Naive thymus-derived CD4-positive, alpha-beta T cell (primary cell): Measurements from ENCODE around the gene TOP3B. TPM values are rescaled to one million over a fixed set of nuclear protein-coding genes. Genes with fewer than 3 reads are reported as not detected.

ENCODE experiments used
- ATAC-seq: fragments of 150-1000 bp; cut with Tn5 transposase; 2 replicates; pipeline ENCODE4 v1.10.0; 2021; ENCODE audit warnings: mild to moderate bottlenecking, moderate library complexity
- CTCF ChIA-PET: fragments of 350-600 bp; sonication (Branson Sonifier 250); formaldehyde crosslinking; loops from one replicate; lab custom pipeline; 2021; ENCODE audit warnings: antibody characterized with exemption; lab: Charles Lee
- POLR2A ChIA-PET: fragments of 350-600 bp; sonication (Branson Sonifier 250); formaldehyde crosslinking; loops from one replicate; lab custom pipeline; 2021; ENCODE audit warnings: antibody characterized with exemption, inconsistent platforms; lab: Charles Lee
- DNase-seq, 9 donors: peaks; one replicate each; pipeline versions ENCODE4 v3.0.0 to v3.0.0-alpha.2; 2020 to 2022; ENCODE audit warnings: mixed read lengths in 1 of 9
- H3K27ac ChIP-seq: one replicate; pipeline ENCODE4 v1.7.0; 2013; ENCODE audit warnings: mild to moderate bottlenecking, low read depth, low read length, moderate library complexity
- H3K27me3 ChIP-seq, 2 donors: one replicate each; pipeline ENCODE4 v1.7.0; 2013; ENCODE audit warnings: low read length in 2 of 2, mild to moderate bottlenecking in 2 of 2, moderate library complexity in 2 of 2; ENCODE audit not compliant: control insufficient read depth in 2 of 2, insufficient read depth in 2 of 2
- H3K36me3 ChIP-seq, 3 experiments: 1 replicate in 2 of 3; 2 replicates in 1 of 3; pipeline ENCODE4 v1.7.0; 2013; ENCODE audit warnings: low read length in 3 of 3, mild to moderate bottlenecking in 3 of 3, moderate library complexity in 1 of 3; ENCODE audit not compliant: insufficient read depth in 3 of 3, control insufficient read depth in 2 of 3
- H3K4me1 ChIP-seq, 2 donors: one replicate each; pipeline ENCODE4 v1.7.0; 2013; ENCODE audit warnings: low read length in 2 of 2, mild to moderate bottlenecking in 2 of 2, moderate library complexity in 1 of 2; ENCODE audit not compliant: control insufficient read depth in 2 of 2, insufficient read depth in 2 of 2
- H3K4me3 ChIP-seq: 2 replicates; pipeline ENCODE4 v1.7.0; 2013; ENCODE audit warnings: mild to moderate bottlenecking, low read length
- H3K9me3 ChIP-seq, 3 experiments: 1 replicate in 2 of 3; 2 replicates in 1 of 3; pipeline ENCODE4 v1.7.0; 2013; ENCODE audit warnings: low read length in 3 of 3; ENCODE audit not compliant: control insufficient read depth in 2 of 3
- H3K27ac Mint-ChIP-seq, 9 donors: one replicate each; pipeline ENCODE4 v1.8.0; 2020 to 2022; ENCODE audit warnings: mixed read lengths in 9 of 9, mild to moderate bottlenecking in 8 of 9, moderate library complexity in 5 of 9, inconsistent platforms in 2 of 9
- H3K27me3 Mint-ChIP-seq, 5 donors: one replicate each; pipeline ENCODE4 v1.8.0; 2021 to 2022; ENCODE audit warnings: mixed read lengths in 5 of 5, mild to moderate bottlenecking in 1 of 5
- H3K36me3 Mint-ChIP-seq, 5 donors: one replicate each; pipeline ENCODE4 v1.8.0; 2020 to 2022; ENCODE audit warnings: mixed read lengths in 5 of 5, mild to moderate bottlenecking in 3 of 5, inconsistent platforms in 1 of 5
- H3K4me1 Mint-ChIP-seq, 7 donors: one replicate each; pipeline ENCODE4 v1.8.0; 2020 to 2022; ENCODE audit warnings: mixed read lengths in 7 of 7, mild to moderate bottlenecking in 3 of 7, inconsistent platforms in 1 of 7
- H3K4me3 Mint-ChIP-seq, 10 donors: one replicate each; pipeline ENCODE4 v1.8.0; 2020 to 2022; ENCODE audit warnings: mild to moderate bottlenecking in 10 of 10, mixed read lengths in 10 of 10, moderate library complexity in 6 of 10, inconsistent platforms in 2 of 10
- H3K9me3 Mint-ChIP-seq, 11 donors: one replicate each; pipeline ENCODE4 v1.8.0; 2020 to 2022; ENCODE audit warnings: mixed read lengths in 11 of 11, mild to moderate bottlenecking in 4 of 11, inconsistent platforms in 1 of 11, moderate library complexity in 1 of 11
- intact Hi-C, 2 donors: fragments of 100-400 bp; cut with micrococcal nuclease; formaldehyde crosslinking; loops; one replicate each; pipeline ENCODE4 v1.15.1; 2023
- polyA plus RNA-seq, 2 donors: library from polyadenylated mRNA; unstranded; fragments of 300-500 nt; fragmentation: Illumina TruSeq; gene quantifications; one replicate each; pipeline ENCODE4 v1.2.3, GENCODE V29; 2021
- total RNA-seq, 6 experiments: library from RNA in 5 of 6; stranded (reverse) in 5 of 6; gene quantifications; 1 replicate in 5 of 6; 2 replicates in 1 of 6; pipeline ENCODE4 v1.2.3 and lab custom pipeline; 2021 to 2026

TOP3B gene
- total and polyA plus RNA-seq, 7 experiments from 2014 or later: 8.4 to 80.5 (median 49.5) TPM

- intact Hi-C loops: no loop called here
- ChIA-PET CTCF (no interaction called here), POLR2A (no interaction called here)
- Histone ChIP-seq H3K36me3 (peaks cover 0 to 67% (median 5%) of the 10 kb centered on the region in 3 experiments), H3K27ac (no peak overlapping the region), H3K4me3 (no peak overlapping the region), H3K4me1 (no peaks in the 10 kb centered on the region), H3K9me3 (no peaks in the 10 kb centered on the region), H3K27me3 (no peaks in the 10 kb centered on the region)
- no peaks in the 10 kb centered on the region for H3K27me3 Mint-ChIP-seq
- no peak overlapping the region for H3K4me3 Mint-ChIP-seq
- peaks cover 0 to 3% (median 0%) of the 10 kb centered on the region in 7 donors for H3K4me1 Mint-ChIP-seq
- ATAC-seq (no peak), DNase-seq (no peak)
- peaks cover 0 to 35% (median 7%) of the 10 kb centered on the region in 5 donors for H3K36me3 Mint-ChIP-seq
- H3K9me3 Mint-ChIP-seq: no peaks in the 10 kb centered on the region
- no peak overlapping the region for H3K27ac Mint-ChIP-seq
Measured at GRCh38 chr22:21928048-21928447, 54.5 kb downstream of the TOP3B start.

GRCh38 chr22:21927174-21927823, 55.3 kb downstream of the TOP3B start:
- H3K4me1 ChIP-seq: no peaks in the 10 kb centered on the region
- no peak overlapping the region for H3K4me3 ChIP-seq
- H3K9me3 ChIP-seq: no peaks in the 10 kb centered on the region
- H3K27me3 ChIP-seq: no peaks in the 10 kb centered on the region
- Mint-ChIP-seq H3K36me3 (peaks cover 0 to 28% (median 7%) of the 10 kb centered on the region in 5 donors), H3K9me3 (no peaks in the 10 kb centered on the region), H3K4me3 (no peak overlapping the region), H3K27ac (no peak overlapping the region), H3K4me1 (no peaks in the 10 kb centered on the region), H3K27me3 (no peaks in the 10 kb centered on the region)
- ChIA-PET POLR2A (no interaction called here), CTCF (interaction anchor here (2.0 kb wide), 1 partner anchor 10 kb away, joined by 5 read pairs; no protein-coding TSS in a partner anchor)
- no peak overlapping the region for H3K27ac ChIP-seq
- DNase-seq: no peak
- ATAC-seq: no peak
- intact Hi-C loops: no loop called here
- H3K36me3 ChIP-seq: peaks cover 0 to 65% (median 5%) of the 10 kb centered on the region in 3 experiments

DNA sequence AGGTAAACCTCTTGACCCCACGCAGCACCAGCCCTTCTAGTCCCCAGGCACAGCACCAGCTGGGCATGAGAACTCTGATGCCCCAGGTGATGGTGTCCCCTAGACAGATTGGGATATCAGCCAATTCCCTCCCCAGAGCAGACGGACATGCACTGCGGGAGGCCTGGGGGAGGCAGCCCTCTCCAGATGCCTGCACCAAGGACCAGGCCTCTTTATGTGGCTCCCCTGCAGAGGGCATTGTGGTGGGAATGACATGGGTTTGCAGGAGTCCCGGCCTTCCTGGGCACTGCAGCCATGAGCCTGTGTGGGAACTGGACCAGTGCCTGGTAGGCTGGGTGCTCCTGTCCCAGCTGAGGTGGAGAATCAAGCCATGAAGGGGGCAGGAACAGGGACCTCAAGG, 55.9 kb downstream of the TOP3B start:
- peaks cover 0 to 64% (median 5%) of the 10 kb centered on the region in 3 experiments for H3K36me3 ChIP-seq
- no peak overlapping the region for H3K4me3 ChIP-seq
- CTCF ChIA-PET: interaction anchor here (2.0 kb wide), 1 partner anchor 11 kb away, joined by 5 read pairs; no protein-coding TSS in a partner anchor
- H3K4me1 ChIP-seq: no peaks in the 10 kb centered on the region
- POLR2A ChIA-PET: no interaction called here
- no peak for ATAC-seq
- intact Hi-C loops: no loop called here
- H3K36me3 Mint-ChIP-seq: peaks cover 0 to 30% (median 7%) of the 10 kb centered on the region in 5 donors
- no peaks in the 10 kb centered on the region for H3K9me3 Mint-ChIP-seq
- no peak for DNase-seq
- H3K27ac ChIP-seq: no peak overlapping the region
- H3K4me1 Mint-ChIP-seq: no peaks in the 10 kb centered on the region
- H3K27me3 Mint-ChIP-seq: no peaks in the 10 kb centered on the region
- no peaks in the 10 kb centered on the region for H3K27me3 ChIP-seq
- no peak overlapping the region for H3K4me3 Mint-ChIP-seq
- H3K9me3 ChIP-seq: no peaks in the 10 kb centered on the region
- no peak overlapping the region for H3K27ac Mint-ChIP-seq

GRCh38 chr22:21923163-21923561, 59.4 kb downstream of the TOP3B start:
- intact Hi-C loops: no loop called here
- DNase-seq (no peak), ATAC-seq (no peak)
- Histone ChIP-seq H3K27me3 (no peaks in the 10 kb centered on the region), H3K36me3 (peaks cover 0 to 39% (median 0%) of the 10 kb centered on the region in 3 experiments), H3K4me3 (no peak overlapping the region), H3K4me1 (no peaks in the 10 kb centered on the region), H3K27ac (no peak overlapping the region), H3K9me3 (no peaks in the 10 kb centered on the region)
- POLR2A ChIA-PET: no interaction called here
- no peak overlapping the region for H3K27ac Mint-ChIP-seq
- no peak overlapping the region for H3K4me3 Mint-ChIP-seq
- no peaks in the 10 kb centered on the region for H3K9me3 Mint-ChIP-seq
- H3K4me1 Mint-ChIP-seq: no peaks in the 10 kb centered on the region
- CTCF ChIA-PET: no interaction called here
- H3K36me3 Mint-ChIP-seq: peaks cover 0 to 11% (median 0%) of the 10 kb centered on the region in 5 donors
- H3K27me3 Mint-ChIP-seq: no peaks in the 10 kb centered on the region

DNA sequence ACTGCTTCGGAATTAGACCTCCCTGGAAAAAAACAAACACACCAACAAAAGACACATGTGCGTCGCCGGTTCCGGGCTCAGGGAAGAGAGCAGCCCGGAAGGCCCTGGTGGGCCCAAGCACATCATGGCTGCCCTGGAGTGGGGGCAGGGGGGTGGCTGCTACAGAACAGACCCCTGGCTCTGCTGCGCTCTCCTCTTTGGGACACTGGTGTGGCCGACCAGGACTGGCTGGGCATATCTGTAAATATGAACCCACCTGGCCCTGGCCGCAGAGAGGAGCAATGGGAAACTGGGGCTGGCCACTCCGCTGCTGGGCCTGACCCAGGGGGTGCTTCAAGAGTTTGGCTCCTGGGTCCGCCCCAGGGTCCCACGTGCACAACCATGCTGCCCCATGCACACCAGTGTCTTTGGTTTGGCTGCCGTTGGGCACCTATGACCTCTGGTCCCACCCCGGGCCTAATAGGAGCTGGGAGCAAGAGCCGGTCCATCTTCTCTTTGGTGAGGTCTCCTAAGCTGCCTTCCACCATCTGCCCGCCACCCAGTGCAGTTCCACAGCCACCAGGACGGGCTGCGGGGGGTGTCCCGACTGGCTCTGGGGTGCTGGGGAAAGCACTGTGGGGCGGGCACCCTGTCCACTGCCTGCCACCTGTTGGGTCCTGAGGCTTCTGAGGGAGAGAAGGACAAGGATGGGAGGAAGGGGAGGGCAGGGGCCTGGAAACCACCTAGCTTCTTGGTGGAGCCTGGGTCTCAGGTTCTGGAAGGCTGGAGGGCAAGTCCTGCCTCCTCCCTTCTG, 60.0 kb downstream of the TOP3B start:
- no peak for ATAC-seq
- peaks cover 0 to 37% (median 0%) of the 10 kb centered on the region in 3 experiments for H3K36me3 ChIP-seq
- no peak for DNase-seq
- intact Hi-C loops: no loop called here
- CTCF ChIA-PET: no interaction called here
- H3K27ac Mint-ChIP-seq: no peak overlapping the region
- no peaks in the 10 kb centered on the region for H3K27me3 Mint-ChIP-seq
- no peaks in the 10 kb centered on the region for H3K27me3 ChIP-seq
- H3K4me1 ChIP-seq: no peaks in the 10 kb centered on the region
- no peaks in the 10 kb centered on the region for H3K4me1 Mint-ChIP-seq
- no peaks in the 10 kb centered on the region for H3K9me3 Mint-ChIP-seq
- POLR2A ChIA-PET: no interaction called here
- no peak overlapping the region for H3K4me3 ChIP-seq
- H3K36me3 Mint-ChIP-seq: peaks cover 0 to 7% (median 0%) of the 10 kb centered on the region in 5 donors
- H3K9me3 ChIP-seq: no peaks in the 10 kb centered on the region
- no peak overlapping the region for H3K4me3 Mint-ChIP-seq
- no peak overlapping the region for H3K27ac ChIP-seq

- H3K36me3 ChIP-seq: peaks cover 0 to 29% (median 0%) of the 10 kb centered on the region in 3 experiments
- no peaks in the 10 kb centered on the region for H3K4me1 Mint-ChIP-seq
- H3K4me3 Mint-ChIP-seq: no peak overlapping the region
- H3K9me3 ChIP-seq: no peaks in the 10 kb centered on the region
- ATAC-seq (no peak), DNase-seq (no peak)
- H3K9me3 Mint-ChIP-seq: no peaks in the 10 kb centered on the region
- no peak overlapping the region for H3K27ac ChIP-seq
- H3K36me3 Mint-ChIP-seq: peaks cover 0 to 7% (median 0%) of the 10 kb centered on the region in 5 donors
- no peaks in the 10 kb centered on the region for H3K4me1 ChIP-seq
- ChIA-PET CTCF (no interaction called here), POLR2A (no interaction called here)
- no peaks in the 10 kb centered on the region for H3K27me3 Mint-ChIP-seq
- no peaks in the 10 kb centered on the region for H3K27me3 ChIP-seq
- intact Hi-C loops: no loop called here
- H3K27ac Mint-ChIP-seq: no peak overlapping the region
- H3K4me3 ChIP-seq: no peak overlapping the region
Measured at GRCh38 chr22:21921729-21922128, 60.9 kb downstream of the TOP3B start.
